B cell (primary cell): Measurements from ENCODE around the gene MPC1.

Experiments used
- EZH2 ChIP-seq: IDR thresholded peaks from 2 replicates; pipeline ENCODE4 v1.6.1; 2012; ENCODE audit warnings: borderline replicate concordance, low read depth, mild to moderate bottlenecking, moderate library complexity, low read length; ENCODE audit not compliant: insufficient read depth, poor library complexity, severe bottlenecking
- TF ChIP-seq, protein P1 (sequence below): fragments of 200-600 bp; IDR thresholded peaks from one replicate; pipeline ENCODE4 v1.8.0; 2022; ENCODE audit warnings: antibody characterized with exemption, mild to moderate bottlenecking

DNA sequence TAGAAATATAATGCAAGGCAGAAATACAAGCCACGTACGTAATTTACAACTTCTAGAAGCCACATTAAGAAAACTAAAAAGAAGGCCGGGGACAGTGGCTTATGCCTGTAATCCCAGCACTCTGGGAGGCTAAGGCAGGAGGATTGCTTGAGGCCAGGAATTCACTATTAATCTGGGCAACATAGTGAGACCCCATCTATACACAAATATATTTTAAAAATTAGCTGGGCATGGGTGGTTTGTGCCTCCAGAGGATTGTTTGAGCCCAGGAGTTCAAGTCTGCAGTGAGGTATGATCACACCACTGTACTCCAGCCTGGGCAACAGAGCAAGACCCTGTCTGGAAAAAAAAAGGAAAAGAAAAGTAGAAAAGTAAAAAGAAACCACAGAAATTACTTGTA is 12.3 kb downstream of the MPC1 start:
- TF ChIP-seq, protein P1, sequence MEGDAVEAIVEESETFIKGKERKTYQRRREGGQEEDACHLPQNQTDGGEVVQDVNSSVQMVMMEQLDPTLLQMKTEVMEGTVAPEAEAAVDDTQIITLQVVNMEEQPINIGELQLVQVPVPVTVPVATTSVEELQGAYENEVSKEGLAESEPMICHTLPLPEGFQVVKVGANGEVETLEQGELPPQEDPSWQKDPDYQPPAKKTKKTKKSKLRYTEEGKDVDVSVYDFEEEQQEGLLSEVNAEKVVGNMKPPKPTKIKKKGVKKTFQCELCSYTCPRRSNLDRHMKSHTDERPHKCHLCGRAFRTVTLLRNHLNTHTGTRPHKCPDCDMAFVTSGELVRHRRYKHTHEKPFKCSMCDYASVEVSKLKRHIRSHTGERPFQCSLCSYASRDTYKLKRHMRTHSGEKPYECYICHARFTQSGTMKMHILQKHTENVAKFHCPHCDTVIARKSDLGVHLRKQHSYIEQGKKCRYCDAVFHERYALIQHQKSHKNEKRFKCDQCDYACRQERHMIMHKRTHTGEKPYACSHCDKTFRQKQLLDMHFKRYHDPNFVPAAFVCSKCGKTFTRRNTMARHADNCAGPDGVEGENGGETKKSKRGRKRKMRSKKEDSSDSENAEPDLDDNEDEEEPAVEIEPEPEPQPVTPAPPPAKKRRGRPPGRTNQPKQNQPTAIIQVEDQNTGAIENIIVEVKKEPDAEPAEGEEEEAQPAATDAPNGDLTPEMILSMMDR, result no peak
- TF ChIP-seq EZH2, result no peak
